GM19395 (cell line): Measurements from ENCODE around the gene GSE1.
"Not testable (repeated sequence)": the region's sequence is repeated elsewhere in the genome, so short reads cannot be mapped to it uniquely, and the experiment has no call there.

ENCODE experiments used
- ATAC-seq: cut with Tn5 transposase; IDR thresholded peaks from one replicate; pipeline ENCODE4 v1.9.1; 2021; ENCODE audit warnings: mild to moderate bottlenecking, moderate library complexity; ENCODE audit not compliant: unreplicated experiment

GSE1 gene

DNA sequence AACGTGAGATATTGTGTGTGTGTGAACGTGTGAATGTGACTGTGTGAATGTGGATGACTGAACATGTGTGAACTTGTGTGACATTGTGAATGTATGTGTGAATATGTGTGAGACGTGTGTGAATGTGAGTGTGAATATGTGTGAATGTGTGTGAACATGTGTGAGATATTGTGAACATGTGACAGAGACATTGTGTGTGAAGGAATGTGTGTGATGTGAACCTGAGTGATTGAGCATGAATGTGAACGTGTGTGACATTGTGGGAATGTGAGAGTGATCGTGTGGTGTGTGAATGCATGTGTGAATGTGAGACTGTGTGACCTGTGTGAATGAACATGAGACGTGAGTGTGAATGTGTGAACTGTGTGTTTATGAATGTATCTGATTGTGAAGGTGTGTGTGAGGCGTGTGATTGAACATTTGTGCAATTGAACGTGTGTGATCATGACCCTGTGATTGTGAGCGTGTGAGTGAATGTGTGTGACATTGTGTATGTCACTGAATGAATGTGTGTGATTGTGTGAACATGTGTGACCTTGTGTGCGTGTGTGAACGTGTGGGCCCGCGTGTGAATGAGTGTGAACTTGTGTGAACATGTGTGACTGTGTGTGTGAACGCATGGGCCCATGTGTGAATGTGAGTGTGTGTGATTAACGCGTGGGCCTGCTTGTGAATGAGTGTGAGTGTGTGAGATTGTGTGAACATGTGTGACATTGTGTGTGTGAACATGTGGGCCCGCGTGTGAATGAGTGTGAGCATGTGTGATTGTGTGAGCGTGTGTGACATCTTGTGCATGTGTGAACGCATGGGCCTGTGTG is 23.2 kb upstream of the GSE1 start:
- ATAC-seq: no peak

DNA sequence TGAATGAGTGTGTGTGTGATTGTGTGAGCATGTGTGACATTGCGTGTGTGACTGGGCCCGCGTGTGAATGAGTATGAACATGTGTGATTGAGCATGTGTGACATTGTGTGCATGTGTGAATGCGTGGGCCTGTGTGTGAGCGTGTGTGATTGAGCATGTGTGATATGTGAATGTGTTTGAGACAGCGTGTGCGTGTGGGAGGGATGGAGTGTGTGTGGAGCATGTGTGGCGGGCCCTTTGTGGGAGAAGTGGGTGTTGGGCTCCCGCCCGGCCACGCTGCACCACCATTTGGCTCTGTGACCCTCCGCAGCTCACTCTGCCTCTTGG is 22.7 kb upstream of the GSE1 start:
- no peak for ATAC-seq

DNA sequence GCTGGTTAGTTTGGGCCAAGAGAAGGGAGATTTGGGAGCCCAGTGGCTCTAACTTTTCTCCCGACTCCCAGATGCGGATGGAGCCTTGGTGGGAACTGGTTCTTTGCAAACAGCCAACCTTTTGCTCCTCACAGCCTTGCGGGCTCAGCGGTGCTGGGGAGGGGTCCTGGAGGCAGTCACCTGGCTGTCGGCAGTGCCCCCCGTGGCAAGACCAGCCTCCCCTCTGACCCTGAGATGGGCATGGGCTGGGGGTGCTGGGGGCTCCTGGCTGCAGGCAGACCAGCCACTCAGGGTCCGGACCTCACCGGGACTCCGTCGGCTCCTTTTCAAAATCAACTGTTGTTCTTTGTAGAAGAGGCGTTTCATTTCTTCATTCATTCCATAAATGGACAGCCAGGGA is 21.7 kb upstream of the GSE1 start:
- no peak for ATAC-seq

DNA sequence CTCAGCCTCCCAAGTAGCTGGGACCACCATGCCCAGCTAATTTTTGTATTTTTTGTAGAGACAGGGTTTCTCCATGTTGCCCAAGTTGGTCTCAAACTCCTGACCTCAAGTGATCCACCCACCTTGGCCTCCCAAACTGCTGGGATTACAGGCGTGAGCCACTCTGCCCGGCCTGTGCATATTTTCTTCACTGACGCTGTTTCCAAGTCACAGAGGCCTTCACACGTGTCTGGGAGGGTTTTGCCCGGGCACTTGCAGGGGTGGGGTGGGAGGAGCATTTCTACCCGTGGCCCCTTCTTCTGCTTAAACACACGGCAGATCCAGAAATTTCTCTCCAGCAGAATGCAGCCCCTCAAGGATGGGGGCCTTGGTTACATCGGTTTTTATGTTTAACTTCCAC is 20.8 kb upstream of the GSE1 start:
- not testable (repeated sequence) for ATAC-seq

DNA sequence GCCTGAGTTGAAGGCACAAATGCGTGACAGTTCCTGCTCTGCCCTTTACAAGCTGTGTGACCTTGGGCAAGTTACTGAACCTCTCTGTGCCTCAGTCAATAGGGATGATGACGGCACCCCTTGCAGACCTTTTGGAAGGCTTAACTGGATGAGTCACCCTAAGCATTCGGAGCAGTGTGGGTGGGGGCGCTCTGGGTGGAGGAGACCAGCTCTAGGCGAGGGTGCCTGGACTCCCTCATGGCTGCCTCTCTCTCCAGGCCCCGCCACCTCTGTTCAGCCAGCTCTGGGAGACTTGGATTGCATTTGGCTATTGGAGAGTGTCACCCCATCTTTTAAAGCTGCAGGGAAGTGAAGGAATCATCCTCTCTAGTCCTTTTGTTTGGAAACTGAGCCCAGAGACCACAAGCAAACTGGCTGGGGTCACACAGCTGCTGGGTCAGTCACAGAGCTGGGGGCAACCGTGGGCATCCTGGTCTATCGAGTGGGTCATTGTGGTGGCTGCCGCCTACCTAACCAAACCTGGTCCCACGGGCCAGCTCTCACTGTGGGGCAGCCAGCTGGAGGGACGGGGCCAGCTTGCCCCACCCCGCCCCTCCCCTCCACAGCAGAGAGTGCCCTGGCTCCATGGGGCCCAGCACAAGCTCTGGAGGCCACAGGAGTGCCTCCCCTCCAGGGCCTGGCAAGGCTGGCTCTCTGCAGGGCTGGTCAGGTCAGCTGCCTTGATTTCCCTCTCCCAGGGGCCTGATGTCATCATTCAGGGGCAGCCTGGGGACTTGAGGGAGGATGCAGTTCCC is 20.2 kb upstream of the GSE1 start:
- ATAC-seq: no peak

DNA sequence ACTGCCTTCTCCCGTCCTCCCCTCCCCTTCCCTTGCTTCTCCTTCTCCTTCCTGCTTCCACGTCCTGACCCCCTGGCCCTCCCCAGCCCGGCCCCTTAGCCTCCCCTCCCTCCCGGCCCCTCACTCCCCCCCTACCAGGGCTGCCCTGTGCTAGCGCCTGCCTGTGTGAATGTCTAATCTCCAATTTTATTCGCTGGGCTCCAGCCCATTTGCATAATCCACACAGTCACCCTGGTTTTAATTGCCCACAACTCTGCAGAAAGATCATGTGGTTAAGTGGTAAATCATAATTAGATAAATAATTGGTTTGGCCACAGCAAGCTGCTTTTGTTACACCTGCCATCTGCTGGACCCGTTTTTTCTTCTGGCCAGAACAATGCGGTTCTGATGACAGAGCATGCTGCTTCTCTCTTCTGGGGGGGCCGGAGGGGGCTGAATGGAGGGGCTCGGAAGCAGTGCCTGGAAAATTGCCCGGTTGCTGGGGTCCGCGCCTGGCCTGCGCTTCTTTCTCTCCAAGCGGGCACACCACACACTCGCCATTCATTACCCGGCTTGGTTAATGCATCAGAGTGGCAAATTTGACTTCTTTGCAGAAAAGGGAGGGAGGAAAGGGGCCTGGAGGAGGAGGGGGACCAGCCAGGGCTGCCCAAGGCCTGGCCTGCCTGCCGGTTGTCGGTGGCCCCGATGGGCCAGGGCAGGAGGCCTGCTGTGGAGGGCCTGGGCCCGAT is 19.5 kb upstream of the GSE1 start:
- ATAC-seq: no peak

DNA sequence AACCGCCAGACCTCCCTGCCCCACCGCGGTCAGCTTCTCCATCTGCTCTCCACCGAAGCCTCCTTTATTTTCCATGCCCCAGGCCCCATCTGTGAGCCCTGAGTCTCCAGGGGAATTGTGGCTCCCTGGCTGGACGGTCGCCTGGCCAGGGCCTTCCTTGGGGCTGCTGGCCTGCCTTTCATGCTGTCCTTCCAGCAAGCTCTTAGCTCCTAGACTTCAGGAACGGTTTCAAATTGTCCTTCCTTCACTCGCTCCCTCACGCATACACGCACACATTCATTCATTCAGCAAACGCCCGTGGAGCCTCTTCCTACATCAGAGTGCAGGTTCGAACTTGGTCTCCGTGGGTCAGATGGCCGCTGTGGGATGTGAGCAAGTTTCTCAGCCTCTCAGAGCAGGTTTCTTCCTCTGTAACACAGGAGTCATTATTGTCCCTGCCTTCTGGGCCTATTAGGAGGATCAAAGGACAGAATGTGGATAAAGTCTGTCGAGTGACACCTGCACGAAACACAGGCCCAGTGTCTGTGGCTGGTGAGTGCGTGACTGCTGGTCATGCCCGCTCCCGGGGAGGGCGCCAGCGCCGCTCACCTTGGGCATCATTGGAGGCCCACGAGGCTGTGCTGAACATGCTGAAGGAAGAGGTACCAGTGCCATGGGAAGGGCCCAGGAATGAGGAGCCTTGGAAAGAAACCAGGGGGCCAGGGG is 18.7 kb upstream of the GSE1 start:
- no peak for ATAC-seq

DNA sequence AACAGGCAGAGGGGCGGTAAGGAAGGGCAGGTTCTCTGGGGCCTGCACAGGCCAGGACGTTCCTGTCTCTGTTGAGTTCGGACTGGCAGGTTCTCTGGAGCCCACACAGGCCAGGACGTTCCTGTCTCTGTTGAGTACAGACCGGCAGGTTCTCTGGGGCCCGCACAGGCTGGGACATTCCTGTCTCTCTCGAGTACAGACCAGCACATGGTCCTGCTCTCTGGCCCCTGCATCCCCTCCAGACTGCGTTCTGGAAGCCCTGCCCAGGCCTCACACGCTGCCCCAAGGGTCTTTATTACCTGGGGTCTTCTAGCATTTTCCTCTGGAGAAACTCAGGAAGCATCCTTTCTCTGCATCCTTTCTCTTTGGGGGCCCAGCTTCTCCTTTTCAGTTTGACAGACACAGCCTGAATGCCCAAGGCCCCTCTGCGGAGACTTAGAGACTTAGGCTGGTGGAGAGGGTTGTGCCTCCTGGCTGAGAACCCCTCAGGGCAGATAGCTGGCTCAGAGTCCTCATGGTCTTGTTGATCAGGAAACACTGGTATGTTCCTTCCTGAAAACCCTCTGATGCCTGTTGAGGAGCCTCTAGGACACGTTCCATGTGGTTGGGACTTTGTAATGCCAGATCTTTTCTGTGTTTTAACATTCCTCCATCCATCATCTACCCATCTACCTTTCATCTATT is 18.0 kb upstream of the GSE1 start:
- no peak for ATAC-seq

DNA sequence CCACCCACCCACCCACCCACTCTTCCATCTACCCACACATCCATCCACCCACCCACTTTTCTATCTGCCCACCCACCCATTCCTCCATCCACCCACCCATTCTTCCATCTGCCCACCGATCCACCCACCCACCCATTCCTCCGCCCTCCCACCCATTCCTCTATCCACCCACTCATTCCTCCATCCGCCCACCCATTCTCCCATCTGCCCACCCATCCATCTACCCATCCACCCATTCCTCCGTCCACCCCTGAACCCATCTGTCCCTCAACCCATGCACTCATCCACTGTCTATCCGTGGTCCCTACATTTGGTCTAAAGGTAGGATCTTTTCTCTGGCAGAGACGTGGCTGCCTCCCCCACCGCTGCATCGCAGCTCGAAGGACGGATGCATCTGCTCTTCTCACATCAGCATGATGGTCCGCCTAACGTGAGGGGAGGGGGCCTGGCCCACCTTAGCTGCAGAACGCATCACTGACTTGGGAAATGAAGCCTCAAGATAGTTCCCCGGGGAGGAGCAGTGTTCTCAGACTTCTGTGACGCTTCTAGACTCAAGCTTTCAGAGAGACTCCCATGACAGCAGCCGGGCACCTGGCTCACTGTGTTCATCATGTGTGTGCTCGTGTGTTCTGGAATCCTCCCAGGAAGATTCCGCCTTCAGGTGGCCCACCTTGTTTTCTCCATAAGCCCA is 17.2 kb upstream of the GSE1 start:
- no peak for ATAC-seq

DNA sequence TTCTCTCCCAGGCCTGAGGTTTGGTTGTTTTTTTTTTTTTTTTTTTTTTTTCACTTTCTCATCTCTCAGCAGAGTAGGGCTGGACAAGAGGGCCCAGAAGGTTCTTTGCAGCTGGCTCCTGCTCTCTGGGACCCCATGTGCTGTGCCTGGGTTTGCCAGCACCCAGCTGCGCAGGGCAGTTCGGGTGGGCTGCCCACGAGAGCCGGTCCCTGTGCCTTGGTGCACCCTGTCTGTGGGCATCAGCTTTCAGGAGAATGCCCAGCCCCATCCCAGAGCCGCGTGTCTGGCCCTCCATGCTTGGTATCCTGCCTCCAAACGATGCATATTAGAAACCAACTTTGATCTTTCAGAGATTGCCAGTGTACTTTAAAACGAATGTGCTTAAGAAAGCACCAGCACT is 15.0 kb upstream of the GSE1 start:
- no peak for ATAC-seq

DNA sequence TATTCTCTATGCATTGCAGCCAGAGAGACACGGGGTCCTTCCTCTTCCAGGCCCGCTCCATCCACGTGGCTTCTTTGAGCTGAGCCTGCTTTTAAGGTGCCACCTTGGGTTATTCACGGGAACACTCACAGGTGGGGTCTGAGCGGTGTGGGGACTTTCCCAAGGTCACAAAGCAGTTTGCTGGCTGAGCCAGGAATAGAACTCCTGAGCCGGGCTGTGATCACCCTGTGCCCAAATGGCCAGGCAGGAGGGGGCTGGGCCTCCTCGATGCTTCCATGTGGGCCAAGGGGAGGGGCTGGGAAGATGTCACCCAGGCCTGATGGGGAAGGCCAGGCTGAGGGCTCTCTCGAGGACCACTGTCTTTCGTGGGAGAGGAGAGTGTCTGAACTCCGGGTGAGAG is 13.0 kb upstream of the GSE1 start:
- ATAC-seq: no peak

DNA sequence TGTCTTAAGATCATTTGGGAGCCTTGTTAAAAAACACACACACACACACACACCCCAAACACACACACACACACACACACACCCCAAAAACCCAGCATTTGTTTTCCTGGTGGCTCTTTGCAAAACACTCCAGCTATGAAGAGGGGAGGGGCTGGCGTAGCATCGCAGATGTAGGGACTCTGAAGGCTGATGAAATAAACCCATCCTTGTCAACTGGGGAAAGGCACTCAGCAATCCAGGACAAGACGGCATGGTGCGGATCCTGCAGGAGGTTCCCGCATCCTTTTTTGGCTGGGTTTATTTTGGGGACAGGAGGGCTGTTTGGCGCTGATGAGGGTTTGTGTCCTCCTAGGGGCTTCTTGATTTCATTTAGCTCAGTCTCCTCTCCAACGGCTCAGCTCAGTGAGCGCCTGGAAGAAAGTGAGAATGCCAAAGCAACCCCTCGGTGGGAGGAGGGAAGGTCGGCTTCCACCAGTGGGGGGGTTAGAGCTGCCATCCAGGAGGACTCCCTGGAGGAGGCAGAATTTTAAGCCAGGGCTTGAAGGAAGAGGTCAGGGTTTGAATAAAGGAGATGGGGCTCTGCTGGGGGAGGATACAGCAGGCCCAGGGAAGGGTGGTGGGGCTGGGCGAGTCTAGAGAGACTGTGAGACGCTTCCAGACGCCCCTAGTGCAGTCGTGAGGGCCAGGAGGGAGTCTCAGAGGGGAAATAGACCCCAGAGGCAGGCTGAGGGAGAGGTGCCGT is 12.4 kb upstream of the GSE1 start:
- ATAC-seq: no peak

DNA sequence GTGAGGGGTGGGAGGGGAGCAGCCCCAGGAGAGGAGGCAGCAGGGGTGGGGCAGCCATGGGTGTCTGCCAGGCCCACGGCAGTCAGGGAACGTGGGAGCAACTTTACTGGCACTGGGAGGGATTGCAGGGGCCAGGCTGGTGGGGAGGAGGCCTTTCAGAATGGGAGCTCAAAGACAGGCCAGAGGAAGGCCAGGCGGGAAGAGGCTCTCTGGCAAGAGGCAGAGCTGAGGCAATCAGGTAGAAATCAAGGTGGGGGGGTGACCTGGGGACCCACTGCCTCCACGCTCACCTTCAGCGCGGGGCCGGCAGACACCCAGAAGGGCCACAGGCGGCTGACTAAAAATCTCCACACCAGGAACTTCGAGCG is 11.9 kb upstream of the GSE1 start:
- no peak for ATAC-seq

DNA sequence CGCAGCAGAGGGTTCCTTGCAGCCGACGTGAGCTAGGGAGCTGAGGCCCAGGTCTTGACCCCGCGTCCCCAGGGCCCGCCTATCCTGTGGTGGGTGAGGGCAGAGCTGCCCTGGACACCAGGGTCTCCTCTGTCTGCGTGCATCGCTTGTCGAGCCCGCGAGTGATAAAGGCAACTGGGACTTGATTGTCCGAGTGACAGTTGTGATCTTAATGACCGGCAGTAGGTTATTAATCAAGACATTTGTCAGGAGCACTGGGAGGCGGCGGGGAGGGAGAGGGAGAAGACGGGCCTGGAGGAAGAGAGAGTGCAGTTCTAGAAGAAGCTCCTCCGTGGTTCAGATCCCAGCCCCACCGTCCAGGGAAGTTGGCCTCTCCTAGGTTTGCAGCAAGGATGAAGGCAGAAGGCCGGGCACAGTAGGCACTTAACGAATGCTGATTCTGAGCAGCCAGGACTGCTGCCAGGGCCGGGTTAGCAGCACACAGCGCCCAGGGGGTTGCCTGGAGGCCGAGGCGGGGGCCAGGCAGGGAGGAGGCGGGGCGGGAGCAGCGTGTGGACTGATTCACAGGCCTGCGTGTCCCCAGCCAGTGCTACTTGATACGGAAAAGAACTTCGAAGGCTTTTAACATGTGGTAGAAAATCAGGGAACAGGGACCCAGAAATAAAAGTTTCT is 11.3 kb upstream of the GSE1 start:
- no peak for ATAC-seq

DNA sequence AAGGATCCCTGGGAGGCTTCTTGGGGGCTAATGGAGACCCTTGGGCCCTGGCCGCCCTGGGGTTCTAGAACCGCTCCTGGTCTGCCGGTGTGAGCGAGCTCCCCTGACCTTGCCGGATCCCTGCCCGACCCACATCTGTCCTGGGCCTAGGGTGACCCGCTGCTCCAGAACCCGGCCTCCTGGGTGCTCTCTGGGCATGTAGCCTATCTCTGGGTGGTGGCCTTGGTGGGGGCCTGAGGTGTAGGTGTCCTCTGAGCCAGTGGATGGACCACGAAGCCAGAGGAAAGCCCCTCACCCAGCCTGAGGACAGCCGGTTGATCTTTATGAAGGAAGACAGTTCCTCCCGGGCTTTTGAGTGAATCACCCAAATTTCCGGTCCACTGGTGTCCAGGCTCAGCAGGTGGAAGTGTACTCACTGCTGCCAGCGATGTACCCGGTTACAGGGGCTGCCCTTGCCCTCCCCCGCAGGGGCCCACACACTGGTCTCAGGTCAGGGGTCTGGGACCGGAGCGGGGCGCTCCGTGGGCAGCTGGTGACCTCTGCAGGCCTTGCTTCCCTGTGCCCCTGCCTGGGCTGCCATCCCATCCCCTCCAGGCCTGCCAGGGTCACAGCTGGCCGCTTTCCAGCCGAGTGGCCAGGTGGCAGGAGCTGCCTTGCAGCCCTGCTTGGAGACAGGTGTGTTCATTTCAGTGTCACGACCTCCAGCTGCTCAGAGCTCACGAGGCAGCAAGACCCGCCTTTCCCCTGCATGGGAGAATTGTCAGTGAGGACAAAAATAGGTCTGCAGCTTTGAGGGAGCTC is 10.5 kb upstream of the GSE1 start:
- no peak for ATAC-seq

DNA sequence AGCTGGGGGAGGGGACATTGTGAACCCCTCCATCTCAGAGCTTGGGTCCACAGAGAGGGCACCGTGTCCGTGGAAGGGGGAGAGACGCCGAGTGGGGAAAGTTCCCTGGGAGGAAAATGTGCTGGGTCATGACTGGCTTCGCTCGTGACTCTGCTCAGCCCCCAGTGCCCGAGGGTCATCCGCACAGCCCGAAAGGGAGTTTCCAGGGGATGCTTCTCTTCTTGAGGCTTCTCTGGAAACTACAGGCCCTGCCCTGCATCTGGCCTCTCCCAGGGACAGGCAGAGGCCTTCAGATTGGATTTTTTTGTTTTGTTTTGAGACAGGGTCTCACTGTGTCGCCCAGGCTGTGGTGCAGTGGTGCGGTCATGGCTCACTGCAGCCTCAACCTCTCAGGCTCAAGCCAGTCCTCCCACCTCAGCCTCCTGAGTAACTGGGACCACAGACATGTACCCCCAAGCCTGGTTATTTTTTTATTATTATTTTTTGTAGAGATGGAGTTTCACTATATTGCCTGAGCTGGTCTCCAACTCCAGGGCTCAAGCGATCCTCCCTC is 9.8 kb upstream of the GSE1 start:
- no peak for ATAC-seq

DNA sequence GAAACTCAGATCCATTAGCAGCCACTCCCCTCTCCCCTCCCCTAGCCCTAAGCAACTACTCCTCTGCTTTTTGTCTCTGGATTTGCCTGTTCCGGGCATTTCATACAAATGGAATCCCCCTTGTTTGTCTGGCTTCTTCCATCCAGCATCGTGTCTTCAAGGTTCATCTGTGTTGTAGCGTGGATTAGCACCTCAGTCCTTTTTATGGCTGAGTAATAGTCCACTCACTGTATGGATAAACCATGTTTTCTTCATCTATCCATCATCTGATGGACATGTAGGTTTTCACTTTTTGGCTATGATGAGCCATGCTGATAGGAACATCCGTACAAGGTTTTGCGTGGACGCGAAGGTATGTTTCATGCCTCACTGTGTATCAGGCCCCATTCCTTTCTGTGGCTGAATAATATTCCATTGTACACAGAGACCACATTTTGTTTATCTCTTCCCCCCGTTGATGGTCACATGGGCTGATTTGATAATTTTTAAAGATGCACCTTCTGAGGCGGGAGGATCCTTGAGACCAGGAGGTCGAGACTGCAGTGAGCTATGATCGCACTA is 8.9 kb upstream of the GSE1 start:
- no peak for ATAC-seq
